SH-SY5Y (cell line): ENCODE results near the gene ZDHHC11B.

Experiments
- GATA2 ChIP-seq: IDR thresholded peaks from 2 replicates; pipeline ENCODE4 v1.6.1; 2011; ENCODE audit warnings: mild to moderate bottlenecking, low read depth, low read length
- GATA3 ChIP-seq: IDR thresholded peaks from 2 replicates; pipeline ENCODE4 v1.6.1; 2011; ENCODE audit warnings: low read depth, mild to moderate bottlenecking, low read length, moderate library complexity

DNA sequence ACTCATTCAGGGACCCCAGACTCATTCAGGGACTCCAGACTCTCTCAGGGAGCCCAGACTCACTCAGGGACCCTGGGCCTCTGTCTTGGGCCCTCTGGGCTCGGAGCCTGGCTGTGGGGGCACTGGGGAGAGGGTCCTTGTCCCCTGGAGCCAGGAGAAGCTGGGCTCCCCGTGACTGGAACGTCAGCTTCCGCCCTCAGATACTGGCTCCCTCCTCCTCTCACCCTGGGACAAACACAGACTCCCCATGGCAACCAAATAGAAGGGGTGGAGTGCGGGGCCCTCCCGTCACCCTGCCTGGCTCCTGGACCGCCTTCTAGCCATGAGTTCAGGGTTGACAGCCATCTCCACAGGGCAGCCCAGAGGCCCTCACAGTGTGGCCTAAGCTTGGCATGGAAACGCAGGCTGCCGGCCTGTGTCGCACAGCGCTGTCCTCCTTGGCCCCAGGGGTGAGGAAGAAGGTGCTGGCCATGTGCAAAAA lies 27.6 kb downstream of the ZDHHC11B start:
- TF ChIP-seq GATA2: no peak
- no peak for TF ChIP-seq GATA3
